Lung (tissue), 12 donors: Measurements from ENCODE around the gene COL4A2. TPM values are rescaled to one million over a fixed set of nuclear protein-coding genes. Genes with fewer than 3 reads are reported as not detected.

ENCODE experiments used
- ATAC-seq: fragments of 200-7000 bp; cut with Tn5 transposase; one replicate; pipeline ENCODE4 v1.9.1; 2020; ENCODE audit warnings: moderate number of reproducible peaks; ENCODE audit not compliant: insufficient read depth, low FRiP score
- DNase-seq, 3 donors: peaks; one replicate each; pipeline ENCODE4 v3.0.0-alpha.2; 2013 to 2017
- H3K27ac ChIP-seq, 2 donors: one replicate each; pipeline ENCODE4 v1.5.1; 2013; ENCODE audit warnings: mild to moderate bottlenecking in 2 of 2, moderate library complexity in 2 of 2, control low read depth in 1 of 2, inconsistent platforms in 1 of 2, low read depth in 1 of 2, low read length in 1 of 2
- H3K27me3 ChIP-seq, 3 donors: one replicate each; pipeline ENCODE4 v1.5.1; 2013; ENCODE audit warnings: low read length in 2 of 3; ENCODE audit not compliant: control insufficient read depth in 3 of 3, insufficient read depth in 3 of 3
- H3K36me3 ChIP-seq, 4 donors: one replicate each; pipeline ENCODE4 v1.5.1; 2013; ENCODE audit warnings: low read length in 4 of 4, mild to moderate bottlenecking in 1 of 4, moderate library complexity in 1 of 4; ENCODE audit not compliant: control insufficient read depth in 4 of 4, insufficient read depth in 4 of 4
- H3K4me1 ChIP-seq, 5 donors: one replicate each; pipeline ENCODE4 v1.5.1; 2013; ENCODE audit warnings: low read length in 5 of 5, mild to moderate bottlenecking in 2 of 5, moderate library complexity in 1 of 5; ENCODE audit not compliant: control insufficient read depth in 5 of 5, insufficient read depth in 5 of 5
- H3K4me3 ChIP-seq: one replicate; pipeline ENCODE4 v1.5.1; 2013; ENCODE audit warnings: mild to moderate bottlenecking, control low read depth, moderate library complexity
- H3K9ac ChIP-seq, 2 donors: one replicate each; pipeline ENCODE4 v1.5.1; 2013; ENCODE audit warnings: low read length in 2 of 2, control low read depth in 1 of 2; ENCODE audit not compliant: insufficient read depth in 1 of 2
- H3K9me3 ChIP-seq, 4 donors: one replicate each; pipeline ENCODE4 v1.5.1; 2013; ENCODE audit warnings: low read length in 3 of 4, mild to moderate bottlenecking in 1 of 4, moderate library complexity in 1 of 4; ENCODE audit not compliant: control insufficient read depth in 4 of 4, insufficient read depth in 3 of 4
- WGBS, 2 donors: extraction: QIAGEN DNeasy Blood & Tissue Kit; methylation state at CpG; one replicate each; pipeline ENCODE4 v1.1.7; 2013; 5-methylcytosine and 5-hydroxymethylcytosine counted together
- polyA plus RNA-seq, 2 donors: library from polyadenylated mRNA; stranded (reverse); fragments of 200-250 nt; gene quantifications; one replicate each; pipeline ENCODE4 v1.2.1, GENCODE V29; 2013
- total RNA-seq, 2 donors: library from RNA; depleted of rRNA in 1 of 2; stranded (reverse); fragments of >200 nt in 1 of 2; gene quantifications; one replicate each; pipeline ENCODE4 v1.2.1, GENCODE V29; 2014 to 2021
- TF ChIP-seq, protein P1 (sequence below): IDR thresholded peaks from 2 replicates; pipeline ENCODE4 v1.5.1; 2012; ENCODE audit warnings: mild to moderate bottlenecking; ENCODE audit errors: control extremely low read depth, extremely low read depth
- donor health status: control.
- donor health status: control.
- donor health status: Bipolar disorder and iron deficiency.
- donor health status: healthy.
- donor health status: DM: yes; HTN: yes; CAD: no.

The COL4A2 gene
- total and polyA plus RNA-seq, 4 donors: 169 to 627 (median 339) TPM

DNA sequence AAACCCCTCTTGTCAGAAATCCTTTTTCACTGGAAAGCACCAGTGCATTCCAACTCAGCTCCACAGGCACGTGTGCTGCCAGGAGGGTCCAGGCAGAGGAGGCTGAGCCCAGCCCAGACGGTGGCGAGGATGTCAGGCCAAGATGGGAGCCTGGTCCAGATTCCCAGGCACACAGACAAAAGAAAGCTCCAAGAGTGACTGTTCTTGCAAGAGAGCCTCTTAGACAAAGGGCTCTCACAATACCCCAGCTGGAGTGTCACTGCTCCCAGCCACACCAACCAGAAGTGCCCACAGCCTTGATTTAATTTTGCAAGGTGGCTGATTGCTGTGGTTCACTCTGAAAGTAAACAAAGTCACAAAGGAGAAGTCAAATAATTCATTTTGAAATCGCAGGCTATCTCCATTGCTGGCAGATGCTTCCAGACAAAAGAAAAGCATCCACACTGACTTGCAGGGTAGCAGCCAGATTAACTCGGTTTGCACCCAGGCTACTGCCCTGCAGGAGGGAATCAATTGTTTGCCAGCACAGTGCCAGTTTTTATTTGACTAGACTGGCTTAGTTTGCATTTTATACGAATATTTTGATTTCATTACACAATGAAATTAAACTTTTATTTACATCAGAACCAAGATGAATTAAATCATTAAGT lies 159.3 kb downstream of the COL4A2 start:
- no peak overlapping the region for H3K9ac ChIP-seq
- H3K27me3 ChIP-seq: no peaks in the 10 kb centered on the region
- DNase-seq: no peak
- H3K4me1 ChIP-seq: no peaks in the 10 kb centered on the region
- 70 to 79% methylated on average over 6 of the region's 6 CpGs for WGBS, 2 donors
- H3K4me3 ChIP-seq: no peak overlapping the region
- TF ChIP-seq, protein P1, sequence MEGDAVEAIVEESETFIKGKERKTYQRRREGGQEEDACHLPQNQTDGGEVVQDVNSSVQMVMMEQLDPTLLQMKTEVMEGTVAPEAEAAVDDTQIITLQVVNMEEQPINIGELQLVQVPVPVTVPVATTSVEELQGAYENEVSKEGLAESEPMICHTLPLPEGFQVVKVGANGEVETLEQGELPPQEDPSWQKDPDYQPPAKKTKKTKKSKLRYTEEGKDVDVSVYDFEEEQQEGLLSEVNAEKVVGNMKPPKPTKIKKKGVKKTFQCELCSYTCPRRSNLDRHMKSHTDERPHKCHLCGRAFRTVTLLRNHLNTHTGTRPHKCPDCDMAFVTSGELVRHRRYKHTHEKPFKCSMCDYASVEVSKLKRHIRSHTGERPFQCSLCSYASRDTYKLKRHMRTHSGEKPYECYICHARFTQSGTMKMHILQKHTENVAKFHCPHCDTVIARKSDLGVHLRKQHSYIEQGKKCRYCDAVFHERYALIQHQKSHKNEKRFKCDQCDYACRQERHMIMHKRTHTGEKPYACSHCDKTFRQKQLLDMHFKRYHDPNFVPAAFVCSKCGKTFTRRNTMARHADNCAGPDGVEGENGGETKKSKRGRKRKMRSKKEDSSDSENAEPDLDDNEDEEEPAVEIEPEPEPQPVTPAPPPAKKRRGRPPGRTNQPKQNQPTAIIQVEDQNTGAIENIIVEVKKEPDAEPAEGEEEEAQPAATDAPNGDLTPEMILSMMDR: no peak
- ATAC-seq: no peak
- peaks cover 16 to 47% (median 37%) of the 10 kb centered on the region in 4 donors for H3K36me3 ChIP-seq
- H3K27ac ChIP-seq: no peak overlapping the region
- no peaks in the 10 kb centered on the region for H3K9me3 ChIP-seq

DNA sequence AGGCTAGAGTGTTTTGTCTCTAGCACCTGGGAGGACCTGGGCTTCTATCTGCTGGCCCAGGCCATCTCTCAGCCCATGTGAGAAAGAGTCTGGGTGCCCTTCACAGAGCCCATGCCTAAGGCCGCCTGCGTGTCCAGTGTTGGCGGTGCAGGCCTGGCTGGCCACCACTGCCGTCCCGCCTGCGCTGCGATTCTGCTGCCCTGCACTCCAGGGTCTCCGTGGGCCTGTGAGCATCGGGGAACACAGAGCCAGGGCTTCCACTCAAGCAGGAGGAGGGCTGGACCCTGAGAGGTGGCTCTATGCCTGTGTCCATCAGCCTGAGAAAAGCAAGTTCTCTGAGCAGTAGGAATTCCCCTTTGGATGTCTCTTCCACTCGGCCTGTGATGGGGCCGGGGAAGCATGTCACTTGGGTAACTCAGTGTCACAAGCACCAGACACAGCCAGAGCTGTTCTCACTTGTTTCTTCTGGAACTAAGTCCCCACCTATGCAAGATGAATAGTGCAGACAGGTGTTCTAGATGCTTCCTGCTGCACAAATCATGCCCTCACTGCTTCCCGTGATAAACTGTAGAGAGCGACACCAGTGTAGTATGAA lies 160.5 kb downstream of the COL4A2 start:
- no peak for DNase-seq
- Histone ChIP-seq H3K4me1 (no peaks in the 10 kb centered on the region), H3K9me3 (no peaks in the 10 kb centered on the region), H3K27me3 (no peaks in the 10 kb centered on the region), H3K4me3 (no peak overlapping the region), H3K36me3 (peaks cover 9 to 42% (median 32%) of the 10 kb centered on the region in 4 donors), H3K9ac (no peak overlapping the region), H3K27ac (no peak overlapping the region)
- ATAC-seq: no peak
- TF ChIP-seq, protein P1: no peak
- 95 to 98% methylated on average over 13 of the region's 13 CpGs for WGBS, 2 donors

DNA sequence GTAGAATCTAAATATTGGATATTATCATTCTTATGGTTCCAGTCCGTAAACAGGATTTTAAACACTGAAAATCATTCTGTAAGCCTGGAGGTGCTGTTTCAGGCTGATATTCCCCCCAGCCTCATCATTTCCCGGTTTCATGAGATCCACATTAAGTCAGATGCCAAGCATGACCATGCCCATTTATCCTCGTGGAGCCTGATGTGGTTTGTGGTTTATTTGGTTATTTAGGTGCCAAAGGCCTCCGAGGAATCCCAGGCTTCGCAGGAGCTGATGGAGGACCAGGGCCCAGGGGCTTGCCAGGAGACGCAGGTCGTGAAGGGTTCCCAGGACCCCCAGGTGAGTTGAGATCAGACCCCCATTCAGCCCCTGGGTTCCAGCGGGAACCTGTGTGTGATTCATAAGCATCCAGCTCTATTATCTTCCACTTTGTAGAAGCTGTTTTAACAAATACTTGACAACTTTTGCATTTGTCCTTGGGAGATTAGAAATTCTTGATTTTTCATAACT lies 162.0 kb downstream of the COL4A2 start:
- Histone ChIP-seq H3K36me3 (peaks cover 14 to 39% (median 32%) of the 10 kb centered on the region in 4 donors), H3K27me3 (no peaks in the 10 kb centered on the region), H3K27ac (no peak overlapping the region), H3K4me1 (no peaks in the 10 kb centered on the region), H3K9me3 (no peaks in the 10 kb centered on the region), H3K9ac (no peak overlapping the region), H3K4me3 (no peak overlapping the region)
- ATAC-seq (no peak), DNase-seq (no peak)
- 89 to 91% methylated on average over 8 of the region's 8 CpGs for WGBS, 2 donors
- TF ChIP-seq, protein P1: no peak
